ENCODE measurements around the gene STUM. TPM values are rescaled to one million over a fixed set of nuclear protein-coding genes. Genes with fewer than 3 reads are reported as not detected.
A peak's percentile ranks its signal among the peaks of the same experiment; 100 is the strongest.

Gene STUM
- total RNA-seq, 3 donors from 2014 or later: 1.1 to 7.2 (median 2.2) TPM

GRCh38 chr1:226533220-226533619 lies 15.3 kb upstream of the STUM start:
- no peak overlapping the region for H3K27ac ChIP-seq
- intact Hi-C loops (cut with DNase I; ENCODE audit: low total_unique reads): no loop called here
- H3K36me3 ChIP-seq: no peaks in the 10 kb centered on the region
- TF ChIP-seq POLR2A (IDR thresholded peaks at IDR 0.05): no peak
- TF ChIP-seq CTCF (IDR thresholded peaks at IDR 0.05): no peak
- TF ChIP-seq POLR2AphosphoS5 (IDR thresholded peaks at IDR 0.05): no peak
- no peaks in the 10 kb centered on the region for H3K27me3 ChIP-seq
- H3K9me3 ChIP-seq: no peaks in the 10 kb centered on the region
- H3K4me1 ChIP-seq: no peaks in the 10 kb centered on the region
- no peak overlapping the region for H3K4me3 ChIP-seq
- DNase-seq (ENCODE audit: low spot score in 2 of 2): no peak

GRCh38 chr1:226534098-226534497 lies 14.5 kb upstream of the STUM start:
- Histone ChIP-seq H3K27me3 (no peaks in the 10 kb centered on the region), H3K27ac (no peak overlapping the region), H3K36me3 (no peaks in the 10 kb centered on the region), H3K4me3 (no peak overlapping the region), H3K9me3 (no peaks in the 10 kb centered on the region), H3K4me1 (no peaks in the 10 kb centered on the region)
- no peak for DNase-seq (ENCODE audit: low spot score in 2 of 2)
- TF ChIP-seq CTCF (IDR thresholded peaks at IDR 0.05) (no peak), POLR2A (IDR thresholded peaks at IDR 0.05) (no peak), POLR2AphosphoS5 (IDR thresholded peaks at IDR 0.05) (no peak)
- intact Hi-C loops (cut with DNase I; ENCODE audit: low total_unique reads): no loop called here

- TF ChIP-seq POLR2AphosphoS5 (IDR thresholded peaks at IDR 0.05) (no peak), CTCF (IDR thresholded peaks at IDR 0.05) (no peak), POLR2A (IDR thresholded peaks at IDR 0.05) (no peak)
- Histone ChIP-seq H3K36me3 (no peaks in the 10 kb centered on the region), H3K4me1 (no peaks in the 10 kb centered on the region), H3K27me3 (no peaks in the 10 kb centered on the region), H3K9me3 (no peaks in the 10 kb centered on the region), H3K27ac (no peak overlapping the region), H3K4me3 (no peak overlapping the region)
- intact Hi-C loops (cut with DNase I; ENCODE audit: low total_unique reads): no loop called here
- DNase-seq (ENCODE audit: low spot score in 2 of 2): no peak
These were observed 13.9 kb upstream of the STUM start for GRCh38 chr1:226534645-226535044.

- no peak overlapping the region for H3K4me3 ChIP-seq
- no peak for DNase-seq (ENCODE audit: low spot score in 2 of 2)
- no peaks in the 10 kb centered on the region for H3K4me1 ChIP-seq
- H3K9me3 ChIP-seq: no peaks in the 10 kb centered on the region
- no peaks in the 10 kb centered on the region for H3K36me3 ChIP-seq
- no peak overlapping the region for H3K27ac ChIP-seq
- H3K27me3 ChIP-seq: no peaks in the 10 kb centered on the region
- TF ChIP-seq POLR2AphosphoS5 (IDR thresholded peaks at IDR 0.05) (no peak), CTCF (IDR thresholded peaks at IDR 0.05) (no peak), POLR2A (IDR thresholded peaks at IDR 0.05) (no peak)
- intact Hi-C loops (cut with DNase I; ENCODE audit: low total_unique reads): no loop called here
These were observed 12.9 kb upstream of the STUM start for GRCh38 chr1:226535666-226536065.

- Histone ChIP-seq H3K4me3 (no peak overlapping the region), H3K27me3 (no peaks in the 10 kb centered on the region), H3K4me1 (no peaks in the 10 kb centered on the region), H3K27ac (peak overlapping the region in 1 of 2 donors; percentile 38), H3K9me3 (no peaks in the 10 kb centered on the region), H3K36me3 (no peaks in the 10 kb centered on the region)
- intact Hi-C loops (cut with DNase I; ENCODE audit: low total_unique reads): loop anchor here (10.0 kb wide), 1 partner anchor 64 kb away; no protein-coding TSS in a partner anchor
- TF ChIP-seq CTCF (IDR thresholded peaks at IDR 0.05) (no peak), POLR2A (IDR thresholded peaks at IDR 0.05) (no peak), POLR2AphosphoS5 (IDR thresholded peaks at IDR 0.05) (no peak)
- DNase-seq (ENCODE audit: low spot score in 2 of 2): no peak
These were observed 7.3 kb upstream of the STUM start for GRCh38 chr1:226541231-226541630.
